ENCODE data around the gene PNLIPRP2.

DNA sequence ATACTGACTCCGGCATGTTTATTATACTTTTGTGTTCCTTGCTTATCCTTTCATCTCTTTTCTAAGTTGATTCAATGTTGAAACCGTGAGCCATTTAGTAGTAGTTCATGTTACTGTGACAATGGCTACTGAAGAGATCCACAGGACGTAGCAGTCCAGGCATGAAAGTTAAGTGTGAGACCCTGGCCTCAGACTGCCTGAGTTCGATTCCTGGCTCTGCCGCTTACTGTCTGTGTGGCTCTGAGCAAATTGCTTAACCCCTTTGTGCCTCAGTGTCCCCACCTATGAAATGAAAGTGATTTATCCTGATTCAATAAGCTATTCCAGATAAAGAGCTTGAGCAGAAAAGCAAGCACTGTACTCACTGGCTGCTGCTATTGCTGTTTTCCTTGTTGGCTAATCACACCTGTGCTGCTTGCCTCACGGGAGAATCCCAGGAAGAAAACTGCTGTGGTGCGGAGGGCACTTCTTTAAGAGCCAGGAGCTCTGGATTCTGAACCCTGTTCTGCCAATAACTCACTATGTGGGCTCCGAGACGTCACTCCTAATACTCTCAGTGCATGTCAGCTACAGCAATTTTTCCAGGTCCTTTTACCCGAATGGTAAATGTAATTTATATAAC is 38.4 kb downstream of the PNLIPRP2 start:
- TF ChIP-seq, protein P1, sequence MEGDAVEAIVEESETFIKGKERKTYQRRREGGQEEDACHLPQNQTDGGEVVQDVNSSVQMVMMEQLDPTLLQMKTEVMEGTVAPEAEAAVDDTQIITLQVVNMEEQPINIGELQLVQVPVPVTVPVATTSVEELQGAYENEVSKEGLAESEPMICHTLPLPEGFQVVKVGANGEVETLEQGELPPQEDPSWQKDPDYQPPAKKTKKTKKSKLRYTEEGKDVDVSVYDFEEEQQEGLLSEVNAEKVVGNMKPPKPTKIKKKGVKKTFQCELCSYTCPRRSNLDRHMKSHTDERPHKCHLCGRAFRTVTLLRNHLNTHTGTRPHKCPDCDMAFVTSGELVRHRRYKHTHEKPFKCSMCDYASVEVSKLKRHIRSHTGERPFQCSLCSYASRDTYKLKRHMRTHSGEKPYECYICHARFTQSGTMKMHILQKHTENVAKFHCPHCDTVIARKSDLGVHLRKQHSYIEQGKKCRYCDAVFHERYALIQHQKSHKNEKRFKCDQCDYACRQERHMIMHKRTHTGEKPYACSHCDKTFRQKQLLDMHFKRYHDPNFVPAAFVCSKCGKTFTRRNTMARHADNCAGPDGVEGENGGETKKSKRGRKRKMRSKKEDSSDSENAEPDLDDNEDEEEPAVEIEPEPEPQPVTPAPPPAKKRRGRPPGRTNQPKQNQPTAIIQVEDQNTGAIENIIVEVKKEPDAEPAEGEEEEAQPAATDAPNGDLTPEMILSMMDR (conservative IDR thresholded peaks at IDR 0.05), result no peak
- TF ChIP-seq ZFX (IDR thresholded peaks at IDR 0.05), result no peak
